Activated CD8-positive, alpha-beta memory T cell treated with anti-CD3 and anti-CD28 coated beads, Interleukin-2, amount 50 U/mL, for 24 hours (primary cell): Measurements from ENCODE around the gene DELE1.

Experiments
- DNase-seq: peaks from one replicate; pipeline ENCODE4 v3.0.0-alpha.2; 2020; ENCODE audit errors: extremely low read depth

DELE1 gene

DNA sequence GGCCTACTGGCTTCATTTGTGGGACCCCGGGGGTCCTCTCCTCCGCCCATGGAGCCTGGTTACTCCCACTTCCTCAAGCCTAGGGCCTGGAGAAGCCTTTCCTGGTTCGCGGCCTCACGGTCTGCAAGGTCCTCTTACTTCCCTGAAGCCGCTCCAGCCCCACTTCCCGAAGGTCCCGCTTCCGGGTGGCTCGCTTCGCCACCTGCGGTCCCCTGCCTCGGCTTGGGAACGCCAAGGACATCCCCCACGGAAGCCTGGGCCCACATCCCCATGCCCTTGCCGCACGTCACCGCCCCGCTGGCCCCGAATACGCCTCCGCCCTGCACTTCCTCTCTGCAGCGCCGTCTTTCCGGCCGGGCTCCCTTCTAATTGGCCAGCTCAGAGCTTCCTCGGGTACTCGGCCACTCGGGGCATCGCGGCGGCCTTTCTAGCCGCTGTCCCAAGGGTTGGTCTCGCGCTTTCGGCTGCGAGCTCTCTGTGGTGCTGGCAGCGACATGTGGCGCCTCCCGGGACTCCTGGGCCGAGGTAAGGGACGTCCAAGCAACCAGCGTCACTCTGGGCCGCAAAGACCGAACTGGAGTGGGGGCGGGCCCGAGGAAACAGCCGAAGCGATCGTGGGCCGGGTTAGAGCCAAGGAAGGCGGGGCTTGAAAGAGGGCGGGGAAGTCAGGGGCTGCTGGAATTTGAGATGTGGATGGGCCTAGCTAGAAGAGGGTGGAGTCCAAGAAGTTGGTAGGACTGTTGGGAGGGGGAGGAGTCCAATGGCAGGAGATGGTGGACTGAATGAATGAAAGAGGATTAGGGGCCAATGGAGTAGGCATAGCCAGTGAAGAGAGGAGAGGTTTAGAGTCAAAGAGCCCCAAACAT lies at the start of gene DELE1:
TSS of gene DELE1 (plus strand) at position 424 of the 866 bp plus-strand sequence. CDS start at position 495, 71 bp downstream.
- peak; percentile 94 for DNase-seq

GRCh38 chr5:141873933-141874261 lies 49.8 kb upstream of the DELE1 start:
- DNase-seq, result no peak

- no peak for DNase-seq
Observed at GRCh38 chr5:141874262-141874964, 49.3 kb upstream of the DELE1 start.

- DNase-seq, result no peak
Observed at GRCh38 chr5:141875022-141875740, 48.5 kb upstream of the DELE1 start.

GRCh38 chr5:141875795-141876627 lies 47.7 kb upstream of the DELE1 start:
- no peak for DNase-seq

- no peak for DNase-seq
Observed at GRCh38 chr5:141876628-141877355, 46.9 kb upstream of the DELE1 start.

DNA sequence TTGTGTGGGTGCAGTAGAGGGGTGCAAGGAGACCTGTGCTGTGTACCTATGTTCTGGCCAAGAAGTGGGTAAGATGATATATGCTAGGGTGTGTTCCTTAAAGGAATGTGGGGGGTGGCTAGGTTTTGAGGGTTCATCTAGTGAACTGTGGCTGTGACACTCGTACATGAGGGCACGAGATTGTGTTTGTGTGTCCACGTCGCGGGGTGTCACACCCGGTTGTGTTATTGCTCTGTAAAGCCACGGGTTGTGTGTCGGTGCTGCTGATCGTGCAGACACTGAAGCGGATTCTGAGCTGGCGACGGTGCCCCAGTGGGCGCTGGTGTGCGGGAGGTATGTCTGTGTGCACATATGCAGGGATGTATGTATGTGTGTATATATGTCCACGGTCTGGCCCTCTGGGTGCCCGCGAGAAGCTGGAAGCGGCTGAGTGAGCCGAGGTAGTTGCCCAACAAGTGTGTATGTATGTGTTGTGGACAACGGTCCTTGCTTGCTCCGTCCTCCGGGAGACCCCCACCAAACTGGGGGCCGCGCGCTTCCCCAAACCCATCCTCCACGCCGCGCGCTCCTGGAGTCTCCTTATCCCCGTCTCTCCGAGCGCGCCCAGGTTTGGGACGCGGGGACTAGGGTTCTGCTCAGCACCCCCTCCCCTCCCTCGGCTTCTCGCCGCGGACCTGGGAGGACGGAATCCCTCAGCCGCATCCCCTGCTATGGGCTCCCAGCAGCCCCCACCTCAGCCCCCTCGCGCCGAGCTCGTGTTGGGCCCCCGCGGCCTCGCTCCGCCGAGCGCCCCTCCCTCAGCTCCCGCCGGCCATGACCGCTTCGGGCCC lies 46.1 kb upstream of the DELE1 start:
- no peak for DNase-seq

DNA sequence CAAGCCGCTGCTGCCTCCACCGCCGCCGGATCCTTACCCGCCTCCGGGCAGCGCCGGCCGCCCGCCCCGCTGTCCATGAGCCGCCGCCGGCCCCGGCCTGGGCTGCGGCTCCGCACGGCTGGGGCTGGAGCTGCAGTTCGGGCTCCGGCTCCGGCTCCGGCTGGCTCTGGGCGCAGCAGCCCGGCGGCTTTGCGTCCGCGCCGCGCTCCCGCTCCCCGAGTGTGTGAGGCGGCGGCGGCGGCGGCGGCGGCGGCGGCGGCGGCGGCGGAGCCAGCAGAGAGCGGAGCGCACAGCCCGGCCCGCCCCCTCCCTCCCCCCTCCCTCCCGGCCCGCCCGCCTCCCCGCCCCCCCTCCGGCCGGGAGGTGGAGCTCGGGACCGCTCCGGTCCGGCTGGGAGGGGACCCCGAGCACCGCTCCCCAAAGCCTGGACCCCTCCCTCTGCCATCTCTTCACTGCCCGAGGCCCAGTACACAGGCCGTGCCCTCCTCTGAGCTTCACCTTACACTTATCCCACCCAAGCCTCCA lies 45.4 kb upstream of the DELE1 start, which contains the start of gene PCDH1:
TSS of gene PCDH1 (minus strand) at position 225 of the 525 bp plus-strand sequence. CDS start at position 77, 148 bp downstream.
- no peak for DNase-seq

- DNase-seq, result peak; percentile 78
Observed at GRCh38 chr5:141878711-141879425, 44.8 kb upstream of the DELE1 start.

GRCh38 chr5:141879426-141879759 lies 44.3 kb upstream of the DELE1 start:
- DNase-seq, result no peak

- DNase-seq, result no peak
Observed at GRCh38 chr5:141879941-141880738, 43.5 kb upstream of the DELE1 start.

GRCh38 chr5:141880961-141881801 lies 42.5 kb upstream of the DELE1 start:
- DNase-seq, result no peak

DNA sequence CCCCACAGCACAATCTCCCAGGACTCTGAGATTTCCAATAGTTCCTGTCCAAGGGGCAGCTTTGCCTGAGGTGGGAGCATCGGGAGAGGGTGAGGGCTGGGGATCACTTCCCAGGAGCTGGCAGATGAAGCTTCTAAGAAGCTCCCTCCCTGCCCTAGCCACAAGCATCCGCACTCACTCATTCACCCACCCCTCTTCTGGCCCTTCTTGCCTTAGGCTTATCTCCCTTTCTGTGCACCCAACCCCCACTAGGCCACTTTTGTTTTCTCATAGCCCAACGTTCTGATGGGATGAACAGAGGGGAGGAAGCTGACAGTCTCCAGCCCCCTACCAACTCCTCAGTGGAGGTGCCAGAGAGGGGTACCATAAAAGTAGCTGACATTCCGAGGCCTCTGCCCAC lies 41.8 kb upstream of the DELE1 start:
- no peak for DNase-seq

GRCh38 chr5:141882594-141883183 lies 41.0 kb upstream of the DELE1 start:
- no peak for DNase-seq

DNA sequence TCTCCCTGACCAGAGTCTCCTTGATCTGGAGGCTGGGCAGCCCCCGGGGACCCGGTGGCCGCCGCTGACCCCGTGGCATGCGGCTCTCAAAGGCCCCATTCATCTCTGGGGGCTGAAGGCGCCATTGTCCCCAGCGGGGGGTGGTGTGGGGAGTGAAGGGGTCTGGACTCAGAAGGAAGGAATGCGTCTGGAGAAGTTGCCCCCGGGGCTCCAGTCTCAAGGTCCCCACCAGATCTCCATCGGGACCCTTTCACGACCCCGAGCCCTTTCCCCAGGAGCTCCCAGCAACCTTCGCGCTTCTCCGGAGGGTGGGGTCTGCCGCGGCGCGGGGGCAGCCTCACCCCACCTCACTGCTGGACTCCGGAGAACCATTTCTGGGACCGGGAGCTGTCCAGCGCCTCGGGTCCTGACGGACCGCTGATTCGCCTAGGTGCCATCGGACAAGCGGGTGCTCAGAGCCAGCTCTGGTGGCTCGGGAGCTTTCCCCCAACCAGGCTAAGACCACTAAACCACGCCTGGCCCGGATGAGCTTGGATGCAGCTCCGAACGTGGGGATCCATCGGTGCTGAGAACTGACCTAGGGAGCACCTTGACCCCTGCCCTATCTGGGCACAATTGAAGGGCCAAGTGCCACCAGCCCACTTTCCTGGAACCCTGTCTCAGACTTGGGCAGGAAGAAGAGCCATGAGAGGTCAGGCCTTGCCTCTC lies 40.3 kb upstream of the DELE1 start:
- DNase-seq, result no peak

DNA sequence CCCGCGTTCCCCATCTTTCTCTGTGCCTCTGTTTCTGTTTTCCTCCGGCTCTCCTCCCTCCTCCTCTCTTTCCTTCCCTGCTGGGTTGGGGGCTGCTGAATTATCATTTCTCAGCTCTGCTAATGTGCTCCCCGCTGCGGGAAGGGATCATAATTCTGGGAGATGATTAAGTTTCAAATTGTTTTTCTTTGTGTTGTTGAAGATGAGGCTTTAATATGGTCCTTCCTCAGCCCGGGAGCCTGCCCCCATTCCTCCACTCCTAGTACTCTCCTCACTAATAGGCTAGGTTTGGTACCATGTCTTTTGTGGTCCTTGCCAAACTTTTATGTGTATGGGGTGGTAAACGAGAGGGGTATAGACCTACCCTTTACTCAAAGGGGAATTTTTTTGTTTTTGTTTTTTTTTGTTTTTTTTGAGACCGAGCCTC lies 39.8 kb upstream of the DELE1 start:
- no peak for DNase-seq
